Suprapubic skin (tissue), 4 donors: ENCODE data around the gene KRTAP29-1. TPM values are rescaled to one million over a fixed set of nuclear protein-coding genes. Genes with fewer than 3 reads are reported as not detected.

ENCODE experiments used
- DNase-seq, 2 donors: peaks; one replicate each; pipeline ENCODE4 v3.0.0-alpha.2; 2019; ENCODE audit warnings: low spot score in 2 of 2
- H3K27ac ChIP-seq: fragments of 200-600 bp; sonication (generic); one replicate; pipeline ENCODE4 v1.5.1; 2019
- H3K27me3 ChIP-seq: fragments of 200-600 bp; sonication (generic); one replicate; pipeline ENCODE4 v1.5.1; 2019
- H3K36me3 ChIP-seq: fragments of 200-600 bp; sonication (generic); one replicate; pipeline ENCODE4 v1.5.1; 2019
- H3K4me1 ChIP-seq: fragments of 200-600 bp; sonication (generic); one replicate; pipeline ENCODE4 v1.5.1; 2019
- H3K4me3 ChIP-seq: fragments of 200-600 bp; sonication (generic); one replicate; pipeline ENCODE4 v1.5.1; 2019; ENCODE audit warnings: mild to moderate bottlenecking
- H3K9me3 ChIP-seq: fragments of 200-600 bp; sonication (generic); one replicate; pipeline ENCODE4 v1.5.1; 2019
- CTCF ChIP-seq, 2 donors: fragments of 200-600 bp in 1 of 2; fragments of 450-650 bp in 1 of 2; sonication (generic) in 1 of 2; IDR thresholded peaks; one replicate each; pipeline ENCODE4 v1.5.1; 2016 to 2019; ENCODE audit warnings: antibody characterized with exemption in 2 of 2, mild to moderate bottlenecking in 1 of 2, moderate library complexity in 1 of 2
- EP300 ChIP-seq: sonication (generic); formaldehyde crosslinking; IDR thresholded peaks from one replicate; pipeline ENCODE4 v1.6.1; 2017; ENCODE audit warnings: antibody characterized with exemption
- POLR2A ChIP-seq, 2 donors: fragments of 450-650 bp; IDR thresholded peaks; one replicate each; pipeline ENCODE4 v1.6.1; 2017; ENCODE audit warnings: antibody characterized with exemption in 2 of 2, mild to moderate bottlenecking in 2 of 2, moderate library complexity in 2 of 2
- POLR2AphosphoS5 ChIP-seq, 3 donors: sonication (generic); formaldehyde crosslinking; IDR thresholded peaks; one replicate each; pipeline ENCODE4 v1.6.1; 2017; ENCODE audit warnings: antibody characterized with exemption in 3 of 3
- WGBS: methylation state at CpG from one replicate; pipeline ENCODE4 v1.1.5; 2018; 5-methylcytosine and 5-hydroxymethylcytosine counted together
- total RNA-seq, 4 donors: library from RNA; depleted of rRNA; stranded (reverse); fragments of >200 nt; gene quantifications; one replicate each; pipeline ENCODE4 v1.1.0, GENCODE V29; 2016

KRTAP29-1 gene
- total RNA-seq, 4 donors from 2014 or later = 0.85 to 3.4 (median 2.2) TPM; not detected in 1

- no peak for TF ChIP-seq CTCF (IDR thresholded peaks at IDR 0.05)
- TF ChIP-seq EP300 = no peak
- TF ChIP-seq POLR2A (IDR thresholded peaks at IDR 0.05) = no peak
- TF ChIP-seq POLR2AphosphoS5 (IDR thresholded peaks at IDR 0.05) = no peak
- Histone ChIP-seq H3K27me3 (no peaks in the 10 kb centered on the region), H3K4me3 (no peak overlapping the region), H3K27ac (no peak overlapping the region), H3K4me1 (peaks cover 32% of the 10 kb centered on the region), H3K9me3 (no peaks in the 10 kb centered on the region), H3K36me3 (no peaks in the 10 kb centered on the region)
- no peak for DNase-seq
- WGBS = 80% methylated on average over 3 of the region's 3 CpGs
These were observed 40.4 kb upstream of the KRTAP29-1 start for GRCh38 chr17:41343029-41343428.

GRCh38 chr17:41340934-41341861 lies 38.5 kb upstream of the KRTAP29-1 start:
- TF ChIP-seq POLR2A (IDR thresholded peaks at IDR 0.05) = no peak
- TF ChIP-seq CTCF (IDR thresholded peaks at IDR 0.05) = no peak
- no peak for TF ChIP-seq EP300
- no peak for TF ChIP-seq POLR2AphosphoS5 (IDR thresholded peaks at IDR 0.05)
- no peak for DNase-seq
- Histone ChIP-seq H3K4me1 (peaks cover 24% of the 10 kb centered on the region), H3K27ac (no peak overlapping the region), H3K27me3 (no peaks in the 10 kb centered on the region), H3K9me3 (no peaks in the 10 kb centered on the region), H3K4me3 (no peak overlapping the region), H3K36me3 (no peaks in the 10 kb centered on the region)
- WGBS = 64% methylated on average over 7 of the region's 7 CpGs

GRCh38 chr17:41340494-41340893 lies 37.8 kb upstream of the KRTAP29-1 start:
- no peak overlapping the region for H3K4me3 ChIP-seq
- TF ChIP-seq EP300 = no peak
- TF ChIP-seq POLR2A (IDR thresholded peaks at IDR 0.05) = no peak
- TF ChIP-seq POLR2AphosphoS5 (IDR thresholded peaks at IDR 0.05) = no peak
- TF ChIP-seq CTCF (IDR thresholded peaks at IDR 0.05) = no peak
- H3K27me3 ChIP-seq = no peaks in the 10 kb centered on the region

GRCh38 chr17:41339571-41340172 lies 37.0 kb upstream of the KRTAP29-1 start:
- Histone ChIP-seq H3K4me3 (no peak overlapping the region), H3K9me3 (no peaks in the 10 kb centered on the region), H3K4me1 (peaks cover 30% of the 10 kb centered on the region), H3K27me3 (no peaks in the 10 kb centered on the region), H3K27ac (peak overlapping the region; percentile 67), H3K36me3 (no peaks in the 10 kb centered on the region)
- no peak for TF ChIP-seq POLR2A (IDR thresholded peaks at IDR 0.05)
- TF ChIP-seq CTCF (IDR thresholded peaks at IDR 0.05) = no peak
- no peak for TF ChIP-seq EP300
- TF ChIP-seq POLR2AphosphoS5 (IDR thresholded peaks at IDR 0.05) = no peak
- 25% methylated on average over 2 of the region's 2 CpGs for WGBS
- DNase-seq = no peak

More at GRCh38 chr17:41340494-41340893, 37.8 kb upstream of the KRTAP29-1 start:
- Histone ChIP-seq H3K9me3 (no peaks in the 10 kb centered on the region), H3K36me3 (no peaks in the 10 kb centered on the region), H3K4me1 (peaks cover 25% of the 10 kb centered on the region), H3K27ac (no peak overlapping the region)
- 50% methylated on average over 3 of the region's 3 CpGs for WGBS
- no peak for DNase-seq

- no peak for DNase-seq
- TF ChIP-seq EP300 (no peak), POLR2A (IDR thresholded peaks at IDR 0.05) (no peak), POLR2AphosphoS5 (IDR thresholded peaks at IDR 0.05) (no peak), CTCF (IDR thresholded peaks at IDR 0.05) (no peak)
- Histone ChIP-seq H3K9me3 (no peaks in the 10 kb centered on the region), H3K36me3 (no peaks in the 10 kb centered on the region), H3K4me3 (no peak overlapping the region), H3K27ac (peak overlapping the region; percentile 67), H3K27me3 (no peaks in the 10 kb centered on the region), H3K4me1 (peaks cover 30% of the 10 kb centered on the region)
- WGBS = 32% methylated on average over 5 of the region's 5 CpGs
These were observed 36.4 kb upstream of the KRTAP29-1 start for GRCh38 chr17:41338961-41339485.
